GM12892 (cell line): ENCODE data around the gene WDR5.

Experiments
- POLR2A ChIP-seq: IDR thresholded peaks from 2 replicates; pipeline ENCODE4 v1.6.1; 2011; ENCODE audit warnings: low read depth, low read length, control low read depth
- POLR2AphosphoS5 ChIP-seq: IDR thresholded peaks from 2 replicates; pipeline ENCODE4 v1.6.1; 2011; ENCODE audit warnings: low read depth, low read length, control low read depth
- TAF1 ChIP-seq: IDR thresholded peaks from 2 replicates; pipeline ENCODE4 v1.6.1; 2011; ENCODE audit warnings: low read depth, mild to moderate bottlenecking, control low read depth, low read length, borderline replicate concordance

GRCh38 chr9:134103391-134103998 lies 32.4 kb upstream of the WDR5 start:
- TF ChIP-seq POLR2A = no peak
- TF ChIP-seq POLR2AphosphoS5 = no peak
- TF ChIP-seq TAF1 = no peak
